Measurements from ENCODE around the gene PTRH2. TPM values are rescaled to one million over a fixed set of nuclear protein-coding genes. Genes with fewer than 3 reads are reported as not detected.

Gene PTRH2
- total RNA-seq, 1 experiment from 2014 or later: 30.6 TPM

DNA sequence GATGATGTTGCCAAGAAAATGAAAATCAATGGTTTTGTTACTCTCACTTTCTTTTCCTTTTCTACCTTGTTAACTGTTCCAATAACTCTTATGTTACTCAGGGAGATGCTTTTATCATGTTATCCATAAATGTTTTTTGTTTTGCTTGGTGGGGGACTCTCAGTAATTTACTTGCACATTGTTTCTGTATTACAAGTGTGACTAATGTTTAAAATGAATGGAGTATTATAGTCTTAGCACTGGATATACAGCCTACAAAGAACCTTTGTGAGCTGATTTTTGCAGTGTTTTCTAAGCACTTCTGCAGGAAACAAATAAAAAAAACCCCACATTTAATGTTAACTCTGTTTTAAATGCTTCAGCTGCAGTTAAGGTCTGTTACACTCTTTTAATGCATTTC, 12.3 kb upstream of the PTRH2 start:
- DNase-seq (ENCODE audit: low read depth): no peak

DNA sequence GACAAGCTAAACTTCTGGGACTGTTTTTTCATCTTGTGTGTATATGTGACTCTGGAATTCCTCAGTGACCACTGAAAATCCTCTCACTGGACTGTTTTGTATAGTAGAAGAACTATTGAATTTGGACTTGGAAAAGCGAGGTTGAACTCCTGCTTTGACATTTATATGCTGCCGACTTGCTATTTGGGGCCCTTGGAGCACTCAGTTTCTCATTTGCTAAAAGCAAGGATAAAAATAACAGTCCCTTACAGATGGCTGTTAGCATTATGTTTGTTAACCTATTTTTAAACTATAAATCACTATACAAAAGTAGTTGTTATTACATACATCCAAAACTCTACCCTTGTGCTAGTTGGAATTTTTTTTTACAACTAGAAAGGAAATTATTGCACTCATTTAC, 9.2 kb upstream of the PTRH2 start:
- no peak for DNase-seq (ENCODE audit: low read depth)

DNA sequence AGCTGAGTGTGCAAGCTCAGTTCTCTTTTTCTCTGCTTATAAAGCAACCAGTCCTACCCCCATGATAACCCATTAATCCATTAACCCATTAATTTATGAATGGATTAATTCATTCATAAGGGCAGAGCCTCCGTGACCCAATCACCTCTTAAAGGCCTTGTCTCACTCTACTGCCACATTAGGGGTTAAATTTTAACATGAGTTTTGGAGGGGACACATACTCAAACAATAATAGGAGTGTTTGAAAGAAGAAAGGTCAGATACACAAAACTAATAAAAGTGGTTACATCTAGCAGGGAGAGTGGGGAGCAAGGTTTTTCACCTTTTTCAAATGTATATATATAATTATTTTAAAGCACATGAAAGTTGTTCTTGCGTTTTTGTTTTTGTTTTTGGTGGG, 7.0 kb upstream of the PTRH2 start:
- DNase-seq (ENCODE audit: low read depth): no peak

DNA sequence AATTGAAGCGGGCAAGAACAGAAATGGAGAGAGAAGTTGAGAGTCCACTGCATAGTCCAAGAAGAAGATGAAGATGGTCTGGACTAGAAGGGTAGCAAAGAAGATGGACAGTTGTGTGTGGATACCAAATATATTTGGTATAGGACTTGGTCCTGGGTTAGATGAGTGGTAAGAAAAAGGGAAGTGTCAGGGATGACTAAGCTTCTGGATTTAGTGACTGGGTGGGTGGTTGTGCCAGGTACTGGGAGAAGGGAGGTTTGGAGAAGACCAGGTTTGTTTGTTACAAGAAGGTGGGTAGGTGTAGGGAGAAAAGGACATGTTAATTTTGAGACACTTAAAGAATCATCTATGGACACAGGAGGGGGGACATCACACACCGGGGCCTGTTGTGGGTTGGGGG, 5.6 kb upstream of the PTRH2 start:
- no peak for DNase-seq (ENCODE audit: low read depth)

DNA sequence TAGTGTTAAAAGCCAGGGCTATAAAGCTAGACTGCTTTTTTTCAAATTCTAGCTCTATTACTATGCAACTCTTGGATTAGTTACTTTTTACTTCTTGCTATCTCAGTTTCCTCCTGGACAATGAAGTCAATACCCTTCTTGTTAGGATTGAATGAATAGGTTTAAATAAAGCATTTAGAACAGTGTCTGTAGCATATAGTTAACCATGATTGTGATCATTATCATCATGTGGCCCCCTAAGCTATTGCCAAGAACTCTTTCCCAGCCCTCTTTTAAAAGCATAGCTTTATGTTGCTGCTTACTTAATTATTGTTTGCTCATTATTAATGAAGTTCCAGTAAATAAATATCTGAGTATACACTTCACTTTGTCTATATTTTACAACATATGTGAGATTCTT, 4.7 kb upstream of the PTRH2 start:
- DNase-seq (ENCODE audit: low read depth): no peak

DNA sequence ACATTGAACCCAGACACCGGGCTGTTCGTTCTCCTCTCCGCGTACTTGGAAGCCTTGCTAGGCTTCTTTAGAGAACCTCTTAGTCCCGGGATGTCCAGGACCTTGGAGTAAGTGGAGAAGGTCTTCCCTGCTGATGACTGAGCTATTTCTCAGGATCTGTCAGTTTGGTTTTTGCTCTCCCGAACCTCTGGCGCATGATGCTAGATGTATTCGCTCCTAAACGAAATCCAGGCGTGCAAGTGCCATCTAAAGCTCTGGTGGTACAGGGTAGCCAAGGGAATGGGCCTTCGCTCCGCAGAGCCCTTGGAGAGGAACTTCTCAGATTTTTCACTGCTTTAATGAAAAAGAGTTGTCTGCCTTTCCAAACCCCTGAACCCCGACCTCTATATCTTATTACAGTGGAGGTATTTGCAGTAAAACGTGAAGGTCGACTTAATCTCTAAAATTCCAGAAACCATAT, 771 bp upstream of the PTRH2 start:
- no peak for DNase-seq (ENCODE audit: low read depth)

DNA sequence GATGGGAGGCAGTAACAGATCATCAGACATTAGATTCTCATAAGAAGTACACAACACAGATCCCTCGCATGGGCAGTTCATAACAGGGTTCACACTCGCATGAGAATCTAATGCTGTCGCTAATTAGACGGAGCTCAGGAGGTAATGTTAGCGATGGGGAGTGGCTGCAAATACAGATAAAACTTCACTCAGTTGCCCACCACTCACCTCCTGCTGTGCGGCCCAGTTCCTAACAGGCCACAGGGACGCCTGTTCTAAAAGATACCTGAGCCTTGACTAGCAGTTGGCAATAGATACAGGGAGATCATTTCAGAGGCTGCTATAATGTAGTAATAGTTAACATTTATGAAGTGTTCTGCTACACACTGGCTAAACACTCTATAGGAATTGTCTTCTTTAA, 4.9 kb downstream of the PTRH2 start:
- DNase-seq (ENCODE audit: low read depth): no peak

DNA sequence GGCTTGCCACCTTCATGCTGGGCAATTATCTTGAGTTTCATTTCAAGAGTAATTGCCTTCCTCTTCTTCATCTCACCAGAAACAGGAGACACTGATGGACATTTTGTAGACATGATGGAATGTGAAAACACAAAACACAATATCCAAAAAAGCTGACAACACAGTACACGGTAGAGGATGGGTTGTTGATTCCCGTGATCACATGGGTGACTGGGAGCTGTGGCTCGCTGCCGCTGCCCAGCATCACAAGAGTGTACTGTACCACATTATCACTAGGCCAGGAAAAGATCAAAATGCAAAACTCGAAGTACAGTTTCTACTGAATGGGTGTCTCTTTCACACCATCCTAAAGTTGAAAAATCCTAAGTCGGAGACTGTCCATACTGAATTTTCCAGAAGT, 7.4 kb downstream of the PTRH2 start:
- no peak for DNase-seq (ENCODE audit: low read depth)

DNA sequence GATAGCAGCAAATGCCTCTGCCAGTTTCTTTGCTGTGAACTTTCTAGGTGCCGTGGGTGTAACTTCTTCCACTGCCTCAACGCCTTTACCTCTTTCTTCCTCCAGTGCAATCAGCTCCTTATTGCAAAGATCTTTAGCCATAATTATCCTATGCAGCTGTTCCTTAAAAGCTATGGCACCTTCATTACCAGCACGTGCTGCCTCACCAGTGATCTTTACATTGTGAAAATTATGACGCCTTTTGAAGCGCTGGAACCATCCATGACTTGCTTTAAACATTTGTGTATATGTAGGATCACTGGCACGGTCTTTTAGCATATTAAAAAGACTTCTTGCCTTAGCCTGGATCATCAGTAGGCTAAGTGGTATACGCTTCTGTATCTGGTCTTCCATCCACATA, 8.0 kb downstream of the PTRH2 start:
- no peak for DNase-seq (ENCODE audit: low read depth)

DNA sequence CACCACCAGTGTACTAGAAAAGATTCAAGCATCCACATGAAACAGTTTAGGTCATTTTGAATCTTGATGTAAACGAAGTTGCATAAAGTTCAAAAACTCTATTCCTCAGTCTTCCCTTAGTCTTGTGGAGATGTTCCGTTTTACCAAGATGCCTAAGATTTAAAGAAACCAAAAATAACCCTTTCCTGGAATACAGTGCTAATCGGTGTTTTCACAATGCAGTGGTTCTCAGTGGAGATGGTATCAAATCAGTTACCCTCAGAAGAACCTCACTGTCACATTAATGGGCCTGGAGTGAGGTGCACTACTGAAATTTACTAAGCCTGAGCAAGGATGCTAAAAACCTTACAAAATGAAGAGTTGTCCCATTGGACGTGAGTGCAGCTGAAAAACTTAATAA, 9.1 kb downstream of the PTRH2 start:
- no peak for DNase-seq (ENCODE audit: low read depth)

DNA sequence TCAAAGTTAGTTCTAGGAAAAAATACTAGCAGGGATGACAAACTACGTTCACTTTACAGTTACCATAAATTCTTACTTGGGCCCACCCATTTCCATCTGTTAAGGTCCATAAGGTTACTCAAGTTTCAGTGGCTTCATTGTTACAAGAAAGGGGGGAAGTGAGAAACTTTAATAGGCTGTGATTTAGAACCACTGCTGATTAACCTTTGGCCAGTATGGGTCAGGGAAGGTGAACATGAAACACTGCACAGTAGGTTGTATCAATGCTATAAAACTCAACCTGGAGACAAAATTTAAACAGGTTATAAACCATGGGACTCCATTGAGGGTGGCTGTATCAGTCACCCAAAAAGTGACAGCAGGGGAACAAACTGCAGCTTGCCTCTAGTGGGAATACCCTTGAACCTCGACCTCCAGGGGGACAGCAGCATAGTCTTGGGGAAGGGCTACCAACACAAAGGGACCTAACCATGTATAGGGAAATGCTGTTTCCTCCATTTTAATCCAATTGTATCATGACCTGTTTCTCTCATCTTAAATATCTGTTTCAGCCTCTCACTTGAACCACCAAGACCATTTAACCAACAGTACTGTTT, 10.4 kb downstream of the PTRH2 start:
- no peak for DNase-seq (ENCODE audit: low read depth)

DNA sequence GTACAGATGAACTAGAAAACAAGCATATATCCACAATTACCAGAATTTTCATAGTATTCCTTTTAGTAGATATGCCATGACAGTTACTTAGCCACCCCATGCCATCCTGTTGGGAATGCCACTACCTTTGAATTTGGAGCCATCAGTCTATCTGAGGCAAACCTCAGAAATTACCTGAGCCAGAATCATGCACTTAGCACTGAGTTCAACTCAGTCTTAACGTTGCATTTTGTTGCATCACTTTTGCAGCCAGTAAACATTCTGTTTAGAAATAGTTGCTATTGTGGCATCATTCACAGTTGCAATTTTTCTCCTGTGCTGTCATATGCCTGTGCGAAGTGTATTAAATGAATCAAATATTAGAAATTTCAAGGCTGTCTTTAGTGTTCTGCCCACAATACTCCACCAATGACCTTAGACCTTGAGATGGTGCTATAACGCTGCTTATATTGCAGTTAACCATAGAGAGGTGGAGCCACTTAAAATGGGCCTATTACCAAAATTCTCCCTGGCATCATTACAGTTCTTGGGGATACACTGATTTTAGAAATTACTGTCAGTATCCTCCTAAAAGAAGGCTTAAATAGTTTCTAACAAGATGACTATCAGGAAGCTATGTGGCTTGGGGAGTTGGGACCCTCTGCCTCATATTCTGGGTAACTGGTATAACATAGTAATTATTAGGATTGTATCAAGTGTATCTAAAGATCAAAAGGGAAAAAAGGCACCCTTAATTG, 11.1 kb downstream of the PTRH2 start:
- DNase-seq (ENCODE audit: low read depth): no peak

DNA sequence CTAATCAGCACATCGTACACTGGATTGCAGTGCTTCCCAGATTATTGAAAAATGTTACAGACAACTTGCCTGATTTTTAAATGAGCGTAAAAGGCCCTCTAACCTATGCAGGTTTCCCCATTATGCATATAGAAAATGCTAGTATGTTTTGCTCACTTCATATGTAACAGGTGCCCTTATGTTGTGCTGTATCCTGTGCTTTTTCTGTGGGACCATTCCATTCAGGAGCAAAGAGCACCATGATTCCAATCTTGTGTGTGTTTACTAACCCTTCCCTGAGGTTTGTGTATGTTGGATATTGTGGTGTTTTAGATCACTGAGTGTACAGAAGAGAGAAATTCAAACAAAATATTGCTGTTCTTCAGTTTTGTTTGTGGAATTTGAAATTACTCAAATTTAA, 12.9 kb downstream of the PTRH2 start:
- no peak for DNase-seq (ENCODE audit: low read depth)

DNA sequence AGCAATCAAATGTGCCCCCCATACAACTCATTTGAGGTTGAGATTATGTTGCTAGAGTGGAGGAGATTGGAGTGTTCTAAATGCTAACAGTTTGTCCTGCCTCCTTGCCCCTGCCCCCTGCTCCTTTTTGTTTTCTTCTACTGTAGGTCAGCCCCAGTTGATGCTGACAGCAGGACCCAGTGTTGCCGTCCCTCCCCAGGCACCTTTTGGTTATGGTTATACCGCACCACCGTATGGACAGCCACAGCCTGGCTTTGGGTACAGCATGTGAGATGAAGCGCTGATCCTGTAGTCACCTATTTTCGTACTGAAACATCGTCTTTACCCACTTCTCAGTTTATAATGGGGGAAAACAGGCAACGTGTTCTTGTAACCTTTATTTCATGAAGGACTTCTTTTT, 13.6 kb downstream of the PTRH2 start:
- no peak for DNase-seq (ENCODE audit: low read depth)

DNA sequence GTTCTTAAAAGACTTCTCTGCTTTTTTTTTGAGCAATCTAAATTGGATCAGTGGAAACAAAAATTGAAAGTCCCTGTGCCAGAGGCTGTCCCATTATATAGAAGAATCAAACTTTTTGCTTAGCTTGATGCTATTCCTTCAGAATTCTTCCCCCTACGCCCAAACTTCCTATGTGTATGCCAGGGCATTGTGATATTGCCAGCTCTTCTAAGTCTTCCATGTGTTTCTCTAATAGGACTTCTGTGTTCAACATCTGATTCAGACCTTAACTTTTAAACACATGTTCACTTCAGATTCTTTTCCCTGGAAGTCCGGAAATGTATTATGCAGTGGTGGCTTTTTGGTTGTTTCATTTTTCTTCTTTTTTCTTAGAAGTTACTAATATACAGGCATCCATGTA, 18.7 kb downstream of the PTRH2 start:
- no peak for DNase-seq (ENCODE audit: low read depth)

DNA sequence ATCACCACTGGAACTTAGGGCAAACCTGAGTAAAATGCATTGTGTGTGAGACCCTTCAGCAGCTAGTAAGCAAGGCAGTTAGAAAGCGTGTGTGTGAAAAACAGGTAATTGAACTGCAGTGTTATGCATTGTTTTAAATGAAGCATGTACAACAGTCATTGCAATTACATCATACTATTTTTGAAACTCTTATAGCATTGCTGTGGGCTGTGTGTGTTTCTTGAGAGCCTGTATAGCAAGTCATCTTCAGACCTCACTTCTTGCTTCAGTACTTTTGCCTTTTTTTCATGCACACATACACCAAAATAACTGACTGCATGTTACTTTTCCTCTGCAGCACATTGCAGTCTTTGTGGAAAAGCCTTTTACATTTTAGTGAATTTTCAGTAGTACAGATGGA, 19.2 kb downstream of the PTRH2 start:
- DNase-seq (ENCODE audit: low read depth): no peak

DNA sequence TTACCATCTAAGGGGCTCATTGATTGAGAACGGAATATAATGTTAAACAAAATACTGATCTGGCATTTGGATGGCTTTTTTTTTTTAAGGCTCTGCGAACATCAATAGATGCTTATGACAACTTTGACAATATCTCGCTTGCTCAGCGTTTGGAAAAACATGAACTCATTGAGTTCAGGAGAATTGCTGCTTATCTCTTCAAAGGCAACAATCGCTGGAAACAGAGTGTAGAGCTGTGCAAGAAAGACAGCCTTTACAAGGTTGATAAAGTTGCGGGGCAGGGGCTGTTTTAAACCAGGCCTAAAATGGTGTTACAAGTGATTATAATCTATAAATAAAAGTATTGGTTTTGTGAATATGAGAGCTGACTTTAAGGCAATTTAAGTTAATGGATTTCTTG, 22.3 kb downstream of the PTRH2 start:
- DNase-seq (ENCODE audit: low read depth): no peak

DNA sequence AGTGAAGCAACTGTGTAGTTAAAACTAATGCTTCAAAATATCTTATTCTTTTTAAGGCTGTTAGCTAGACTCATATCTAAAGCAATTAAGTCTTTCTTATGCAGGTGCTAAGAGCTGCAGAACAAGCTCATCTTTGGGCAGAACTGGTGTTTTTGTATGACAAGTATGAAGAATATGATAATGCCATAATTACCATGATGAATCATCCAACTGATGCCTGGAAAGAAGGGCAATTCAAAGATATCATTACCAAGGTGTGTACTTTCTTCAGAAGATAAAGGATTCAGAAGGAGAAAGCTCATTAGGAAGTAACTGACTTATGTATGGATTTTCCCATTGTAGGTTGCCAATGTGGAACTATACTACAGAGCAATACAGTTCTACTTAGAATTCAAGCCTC, 23.9 kb downstream of the PTRH2 start:
- no peak for DNase-seq (ENCODE audit: low read depth)

DNA sequence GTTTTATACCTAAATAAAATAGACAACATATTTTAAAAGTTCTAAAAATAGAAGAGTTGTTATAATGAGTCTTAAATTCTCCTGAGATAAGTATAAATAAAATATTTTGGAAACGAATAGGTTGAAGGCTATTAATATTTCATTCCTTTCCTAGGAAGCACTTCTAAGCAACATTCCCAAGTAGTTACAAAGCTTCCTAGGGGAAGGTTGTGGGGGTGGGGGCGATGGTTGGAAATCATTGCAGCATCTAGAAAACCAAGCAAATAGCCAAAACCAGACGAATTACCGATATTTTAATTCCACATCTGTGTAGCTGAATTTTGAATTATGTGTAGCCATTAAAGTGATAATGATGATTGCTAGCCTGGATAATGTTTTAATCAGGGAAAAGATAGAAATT, 26.9 kb downstream of the PTRH2 start:
- DNase-seq (ENCODE audit: low read depth): no peak

DNA sequence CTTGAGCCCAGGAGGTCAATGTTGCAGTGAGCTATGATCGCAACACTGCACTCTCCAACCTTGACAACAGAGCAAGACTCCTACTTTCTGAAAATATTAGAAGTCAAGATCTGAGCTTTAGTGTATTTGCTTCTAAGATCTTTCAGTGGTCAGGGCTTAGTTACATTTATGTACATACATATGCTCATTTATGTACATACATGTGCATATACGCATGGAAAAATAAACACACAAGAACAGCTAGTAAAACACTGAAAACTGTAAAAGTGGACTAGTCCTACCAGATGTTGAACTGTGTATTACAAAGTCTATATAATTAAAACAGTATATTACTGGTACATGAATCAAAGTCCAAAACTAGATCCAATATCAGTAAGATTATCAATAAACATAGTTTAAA, 28.3 kb downstream of the PTRH2 start:
- DNase-seq (ENCODE audit: low read depth): no peak

DNA sequence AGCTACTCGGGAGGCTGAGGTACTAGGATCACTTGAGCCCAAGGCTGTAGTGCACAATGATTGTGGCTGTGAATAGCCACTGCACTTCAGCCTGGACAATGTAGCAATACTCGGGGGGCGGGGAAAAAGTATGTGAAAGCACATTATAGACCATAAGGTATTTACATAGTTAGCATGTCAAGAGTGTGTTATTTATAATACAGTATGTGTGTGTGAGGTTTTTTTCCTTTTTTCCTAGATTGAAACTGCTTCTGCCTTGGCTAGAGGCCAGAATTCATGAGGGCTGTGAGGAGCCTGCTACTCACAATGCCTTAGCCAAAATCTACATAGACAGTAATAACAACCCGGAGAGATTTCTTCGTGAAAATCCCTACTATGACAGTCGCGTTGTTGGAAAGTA, 30.5 kb downstream of the PTRH2 start:
- no peak for DNase-seq (ENCODE audit: low read depth)

DNA sequence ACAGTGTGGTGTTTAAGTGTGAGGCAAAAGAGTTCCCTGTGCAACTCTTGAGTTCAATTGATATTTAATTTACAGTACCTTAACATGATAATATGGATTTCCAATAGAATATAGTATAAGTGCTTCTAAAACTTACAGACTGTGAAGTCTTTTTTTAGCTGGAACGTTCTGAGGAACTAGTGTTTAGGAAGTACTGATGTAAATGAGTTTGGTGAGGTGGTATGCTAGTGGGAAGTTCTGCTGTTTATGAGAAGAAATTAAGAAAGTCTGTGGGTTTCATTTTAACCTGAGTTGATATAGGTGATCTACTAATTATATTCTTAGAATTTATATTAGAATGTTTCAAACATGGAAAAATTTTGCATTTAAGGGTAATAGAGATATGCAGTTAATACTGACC, 32.0 kb downstream of the PTRH2 start:
- no peak for DNase-seq (ENCODE audit: low read depth)

DNA sequence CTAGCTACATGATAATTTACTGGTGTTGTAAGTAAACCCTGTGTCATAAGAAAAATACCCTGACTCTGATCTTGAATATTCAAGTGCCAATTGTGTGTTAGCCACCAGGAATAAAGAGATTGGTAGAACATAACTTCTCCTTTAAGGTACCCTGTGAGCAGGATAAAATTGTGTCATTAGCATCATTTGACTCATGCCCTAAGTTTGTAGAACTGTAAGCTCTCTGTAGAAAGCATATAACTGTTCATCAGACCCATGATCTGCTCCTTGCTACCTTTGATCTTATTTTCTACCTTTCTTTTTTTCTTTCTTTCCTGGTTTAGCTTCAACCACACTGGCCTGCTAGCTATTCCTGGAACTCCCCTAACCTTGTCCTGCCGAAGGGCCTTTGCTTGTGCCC, 35.8 kb downstream of the PTRH2 start:
- DNase-seq (ENCODE audit: low read depth): no peak

DNA sequence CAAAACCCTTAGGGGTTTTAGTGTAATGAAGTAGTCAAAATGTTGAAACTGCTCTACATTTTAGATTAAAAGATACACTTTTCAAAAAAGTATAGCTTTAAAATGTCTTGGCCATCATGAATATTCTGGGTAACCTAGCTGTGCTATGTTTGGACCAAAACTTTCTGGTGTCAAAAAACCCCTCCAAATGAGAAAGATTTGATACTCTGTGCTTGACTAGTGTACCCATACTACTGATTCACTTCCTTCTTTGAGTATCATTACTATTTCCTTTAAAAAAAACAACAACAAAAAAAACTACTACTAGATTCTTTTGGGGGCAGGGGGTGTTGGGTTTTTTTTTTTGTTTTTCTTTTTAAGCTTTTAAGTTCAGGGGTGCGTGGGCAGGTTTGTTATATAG, 37.3 kb downstream of the PTRH2 start:
- DNase-seq (ENCODE audit: low read depth): no peak
